HL-60 (cell line): ENCODE data around the gene ASB13.

Source experiments
- DNase-seq, 2 experiments: peaks; one replicate each; pipeline ENCODE4 v3.0.0-alpha.2; 2010 to 2020; ENCODE audit warnings: low read depth in 1 of 2, low spot score in 1 of 2
- H3K27ac ChIP-seq: fragments of 250-450 bp; sonication (Bioruptor Pico); replicated peaks from 2 replicates; pipeline ENCODE4 v1.5.1; 2020; ENCODE audit warnings: mild to moderate bottlenecking, moderate library complexity
- H3K27me3 ChIP-seq: fragments of 250-450 bp; sonication (Bioruptor Pico); 2 replicates; pipeline ENCODE4 v1.5.1; 2021; ENCODE audit warnings: mild to moderate bottlenecking, moderate library complexity; ENCODE audit not compliant: insufficient read depth, poor library complexity, severe bottlenecking
- H3K4me3 ChIP-seq: replicated peaks from 2 replicates; pipeline ENCODE4 v1.5.1; 2011; ENCODE audit warnings: mild to moderate bottlenecking, control low read depth, low read length; ENCODE audit not compliant: insufficient read depth
- CTCF ChIP-seq: IDR thresholded peaks from one replicate; pipeline ENCODE4 v1.5.1; 2011; ENCODE audit warnings: low read length, control low read depth, inconsistent platforms; ENCODE audit not compliant: insufficient read depth
- GABPA ChIP-seq: IDR thresholded peaks from 2 replicates; pipeline ENCODE4 v1.6.1; 2012; ENCODE audit warnings: low read depth
- POLR2AphosphoS5 ChIP-seq: IDR thresholded peaks from 2 replicates; pipeline ENCODE4 v1.6.1; 2012; ENCODE audit warnings: low read depth
- REST ChIP-seq: IDR thresholded peaks from 2 replicates; pipeline ENCODE4 v1.6.1; 2012; ENCODE audit warnings: low read depth; ENCODE audit not compliant: insufficient replicate concordance
- SPI1 ChIP-seq: IDR thresholded peaks from 2 replicates; pipeline ENCODE4 v1.6.1; 2012; ENCODE audit warnings: low read depth, mild to moderate bottlenecking, borderline replicate concordance

ASB13 gene

GRCh38 chr10:5694573-5694972 lies 28.2 kb upstream of the ASB13 start:
- no peak for DNase-seq
- Histone ChIP-seq H3K4me3 (no peak overlapping the region), H3K27ac (no peak overlapping the region), H3K27me3 (no peaks in the 10 kb centered on the region)
- TF ChIP-seq CTCF (no peak), POLR2AphosphoS5 (no peak), SPI1 (no peak), GABPA (no peak), REST (no peak)

GRCh38 chr10:5692461-5693358 lies 26.3 kb upstream of the ASB13 start:
- no peak overlapping the region for H3K4me3 ChIP-seq
- no peaks in the 10 kb centered on the region for H3K27me3 ChIP-seq
- DNase-seq: no peak
- TF ChIP-seq GABPA: no peak
- no peak overlapping the region for H3K27ac ChIP-seq

GRCh38 chr10:5691786-5692185 lies 25.4 kb upstream of the ASB13 start:
- DNase-seq: no peak
- H3K27ac ChIP-seq: no peak overlapping the region
- H3K27me3 ChIP-seq: no peaks in the 10 kb centered on the region
- TF ChIP-seq POLR2AphosphoS5 (no peak), CTCF (no peak), REST (no peak), SPI1 (no peak), GABPA (no peak)
- no peak overlapping the region for H3K4me3 ChIP-seq

- TF ChIP-seq CTCF (no peak), REST (no peak), SPI1 (no peak), GABPA (no peak), POLR2AphosphoS5 (no peak)
- Histone ChIP-seq H3K27me3 (no peaks in the 10 kb centered on the region), H3K4me3 (no peak overlapping the region), H3K27ac (no peak overlapping the region)
- no peak for DNase-seq
These were observed 22.2 kb upstream of the ASB13 start for GRCh38 chr10:5688587-5688986.
